OCI-LY3 (cell line): ENCODE measurements around the gene UBTD1.
A peak's percentile ranks its signal among the peaks of the same experiment; 100 is the strongest.
"Not testable (repeated sequence)": the region's sequence is repeated elsewhere in the genome, so short reads cannot be mapped to it uniquely, and the experiment has no call there.

ENCODE experiments used
- H2AFZ ChIP-seq: fragments of 200-600, 300-600 bp; shearing (Covaris generic); 2 replicates; pipeline ENCODE4 v1.6.0; 2014; ENCODE audit warnings: antibody characterized with exemption, low read depth, low read length
- H3K27ac ChIP-seq: fragments of 200-600, 300-600 bp; sonication (generic); 2 replicates; pipeline ENCODE4 v1.5.1; 2014; ENCODE audit warnings: mild to moderate bottlenecking, low read length, moderate library complexity, mixed read lengths
- H3K27me3 ChIP-seq: fragments of 200-600, 300-600 bp; sonication (generic); 2 replicates; pipeline ENCODE4 v1.6.1; 2014; ENCODE audit warnings: low read depth, low read length, mixed read lengths
- H3K36me3 ChIP-seq: fragments of 200-600, 300-600 bp; sonication (generic); replicated peaks from 2 replicates; pipeline ENCODE3; 2014; ENCODE audit warnings: low read depth, low read length, mixed read lengths
- H3K4me1 ChIP-seq: fragments of 300-600, 200-600 bp; sonication (generic); 2 replicates; pipeline ENCODE4 v1.6.1; 2014; ENCODE audit warnings: low read length, mixed read lengths
- H3K4me2 ChIP-seq: fragments of 200-600, 300-600 bp; sonication (generic); 2 replicates; pipeline ENCODE4 v1.6.1; 2014; ENCODE audit warnings: low read length, mixed read lengths
- H3K4me3 ChIP-seq: fragments of 300-600, 200-600 bp; sonication (generic); 2 replicates; pipeline ENCODE4 v1.5.1; 2014; ENCODE audit warnings: antibody characterized with exemption, mild to moderate bottlenecking, low read length, moderate library complexity
- H3K79me2 ChIP-seq: fragments of 300-600, 200-600 bp; shearing (Covaris generic); 2 replicates; pipeline ENCODE4 v1.6.1; 2014; ENCODE audit warnings: mild to moderate bottlenecking, low read length, mixed read lengths
- H3K9ac ChIP-seq: fragments of 300-600, 200-600 bp; shearing (Covaris generic); 2 replicates; pipeline ENCODE4 v1.6.0; 2014; ENCODE audit warnings: mild to moderate bottlenecking, low read length, moderate library complexity
- H3K9me3 ChIP-seq: fragments of 200-600, 300-600 bp; shearing (Covaris generic); 2 replicates; pipeline ENCODE4 v1.6.1; 2014; ENCODE audit warnings: low read length, mixed read lengths; ENCODE audit not compliant: insufficient read depth
- H4K20me1 ChIP-seq: fragments of 200-600, 300-600 bp; sonication (generic); 2 replicates; pipeline ENCODE4 v1.6.1; 2016; ENCODE audit warnings: low read length, mixed read lengths; ENCODE audit not compliant: insufficient read depth
- EZH2phosphoT487 ChIP-seq: fragments of 200-600 bp; shearing (Covaris generic); IDR thresholded peaks from 2 replicates; pipeline ENCODE4 v1.6.1; 2018; ENCODE audit warnings: antibody characterized with exemption, mixed run types, low read depth
- TF ChIP-seq, protein P1 (sequence below): fragments of 200-600, 300-600 bp; sonication (generic); IDR thresholded peaks from 2 replicates; pipeline ENCODE4 v1.5.1; 2014; ENCODE audit warnings: antibody characterized with exemption, low read length, low read depth

UBTD1 gene

DNA sequence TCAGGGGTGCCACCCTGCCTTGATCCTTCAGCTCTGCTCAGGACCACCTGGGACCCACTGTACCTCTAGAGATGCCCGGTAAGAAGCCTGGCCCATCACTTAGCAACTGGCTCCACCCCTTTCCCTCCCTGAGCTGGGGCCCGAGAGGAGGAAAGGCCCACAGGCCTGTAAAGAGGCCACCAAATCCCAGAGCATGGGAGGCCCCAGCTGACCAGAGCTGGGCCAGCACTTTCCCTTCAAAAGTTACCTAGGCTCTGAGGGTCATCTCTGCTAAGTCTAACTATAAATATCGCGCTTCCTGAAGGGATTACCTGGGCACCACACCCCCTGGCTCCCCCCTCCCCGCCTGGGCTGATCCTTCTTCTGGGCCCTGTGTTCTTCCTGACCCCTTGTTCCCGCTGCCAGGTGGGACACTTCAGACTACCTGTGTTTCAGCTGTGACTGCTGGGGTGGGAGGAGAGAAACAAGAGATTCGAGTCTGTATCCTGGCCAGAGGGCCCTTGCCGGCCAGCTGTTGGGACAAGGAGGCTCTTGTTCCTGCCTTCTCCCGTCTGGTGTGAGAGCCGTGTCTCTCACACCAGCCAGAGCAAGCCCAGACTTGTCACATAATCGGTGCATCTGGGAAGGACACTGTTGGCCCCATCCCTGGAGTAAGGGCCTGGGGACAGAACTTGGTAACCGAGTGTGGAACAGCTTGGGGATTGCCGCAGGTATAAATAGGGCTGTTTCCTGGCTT, 51.0 kb downstream of the UBTD1 start:
- Histone ChIP-seq H3K27ac (no peak overlapping the region), H3K9ac (no peak overlapping the region), H3K79me2 (no peaks in the 10 kb centered on the region), H3K4me3 (no peak overlapping the region), H3K4me1 (no peaks in the 10 kb centered on the region), H2AFZ (no peak overlapping the region), H3K9me3 (no peaks in the 10 kb centered on the region), H3K4me2 (no peak overlapping the region), H3K36me3 (no peaks in the 10 kb centered on the region), H4K20me1 (no peaks in the 10 kb centered on the region), H3K27me3 (no peaks in the 10 kb centered on the region)
- TF ChIP-seq, protein P1, sequence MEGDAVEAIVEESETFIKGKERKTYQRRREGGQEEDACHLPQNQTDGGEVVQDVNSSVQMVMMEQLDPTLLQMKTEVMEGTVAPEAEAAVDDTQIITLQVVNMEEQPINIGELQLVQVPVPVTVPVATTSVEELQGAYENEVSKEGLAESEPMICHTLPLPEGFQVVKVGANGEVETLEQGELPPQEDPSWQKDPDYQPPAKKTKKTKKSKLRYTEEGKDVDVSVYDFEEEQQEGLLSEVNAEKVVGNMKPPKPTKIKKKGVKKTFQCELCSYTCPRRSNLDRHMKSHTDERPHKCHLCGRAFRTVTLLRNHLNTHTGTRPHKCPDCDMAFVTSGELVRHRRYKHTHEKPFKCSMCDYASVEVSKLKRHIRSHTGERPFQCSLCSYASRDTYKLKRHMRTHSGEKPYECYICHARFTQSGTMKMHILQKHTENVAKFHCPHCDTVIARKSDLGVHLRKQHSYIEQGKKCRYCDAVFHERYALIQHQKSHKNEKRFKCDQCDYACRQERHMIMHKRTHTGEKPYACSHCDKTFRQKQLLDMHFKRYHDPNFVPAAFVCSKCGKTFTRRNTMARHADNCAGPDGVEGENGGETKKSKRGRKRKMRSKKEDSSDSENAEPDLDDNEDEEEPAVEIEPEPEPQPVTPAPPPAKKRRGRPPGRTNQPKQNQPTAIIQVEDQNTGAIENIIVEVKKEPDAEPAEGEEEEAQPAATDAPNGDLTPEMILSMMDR: no peak
- no peak for TF ChIP-seq EZH2phosphoT487

DNA sequence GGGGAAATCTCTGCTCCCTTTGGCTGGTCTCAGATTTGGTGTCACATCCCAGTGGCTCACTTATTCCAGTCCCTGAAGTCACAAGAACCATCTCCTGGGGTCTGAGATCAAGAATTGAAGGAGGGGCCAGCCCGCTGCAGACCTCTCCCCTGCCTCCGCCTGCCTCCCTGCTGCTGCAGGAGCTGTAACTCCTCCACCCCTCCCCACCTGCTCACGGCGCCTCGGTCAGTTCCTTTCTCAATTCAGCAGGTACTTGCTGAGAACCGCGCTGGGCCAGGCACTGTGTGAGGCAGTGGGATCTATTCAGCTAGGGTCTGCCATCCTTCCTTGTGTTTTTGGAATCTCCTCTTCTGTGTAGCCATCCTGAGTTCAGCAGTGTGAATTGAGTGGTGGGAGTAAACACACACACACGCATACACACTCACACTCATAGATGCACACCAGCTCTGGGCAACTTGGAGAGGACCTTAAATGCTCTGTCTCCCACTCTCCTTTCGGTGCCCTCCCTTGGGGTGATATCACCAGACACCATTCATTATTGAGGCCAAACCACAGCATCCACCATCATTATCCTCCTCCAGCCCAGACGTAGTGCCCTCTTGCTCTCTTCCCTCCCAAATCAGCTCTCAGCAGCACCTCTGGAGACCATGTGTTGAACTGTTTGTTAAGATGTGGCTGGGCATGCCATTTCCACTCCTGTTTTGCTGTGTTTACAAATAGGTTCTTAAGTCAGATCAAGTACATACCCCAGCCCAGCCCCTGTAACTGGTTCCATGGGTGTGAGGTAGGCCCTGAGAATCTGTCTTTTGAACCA, 51.8 kb downstream of the UBTD1 start:
- Histone ChIP-seq H2AFZ (no peak overlapping the region), H3K9me3 (no peaks in the 10 kb centered on the region), H4K20me1 (no peaks in the 10 kb centered on the region), H3K9ac (no peak overlapping the region), H3K27ac (no peak overlapping the region), H3K4me3 (no peak overlapping the region), H3K36me3 (no peaks in the 10 kb centered on the region), H3K4me2 (no peak overlapping the region), H3K27me3 (no peaks in the 10 kb centered on the region), H3K4me1 (no peaks in the 10 kb centered on the region), H3K79me2 (no peaks in the 10 kb centered on the region)
- TF ChIP-seq, protein P1: no peak
- TF ChIP-seq EZH2phosphoT487: no peak

DNA sequence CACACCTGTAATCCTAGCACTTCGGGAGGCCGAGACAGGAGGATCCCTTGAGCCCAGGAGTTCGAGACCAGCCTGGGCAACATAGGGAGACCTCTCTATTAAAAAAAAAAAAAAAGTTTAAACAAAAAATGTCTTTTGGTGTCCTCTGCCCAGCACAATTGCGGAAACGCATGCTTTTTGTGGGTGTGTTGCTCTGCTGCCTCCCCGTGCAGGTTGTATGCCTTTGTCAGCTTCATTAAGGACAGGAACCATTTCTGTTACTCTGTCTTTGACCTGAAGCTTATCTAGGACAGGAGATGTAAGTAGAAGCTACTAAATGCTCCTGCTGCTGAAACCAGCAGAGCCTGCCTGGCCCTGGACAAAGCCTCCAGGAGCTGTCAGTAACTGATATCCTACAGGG, 52.5 kb downstream of the UBTD1 start:
- Histone ChIP-seq H3K4me3 (no peak overlapping the region), H2AFZ (no peak overlapping the region), H3K27me3 (no peaks in the 10 kb centered on the region), H3K9ac (no peak overlapping the region), H3K36me3 (no peaks in the 10 kb centered on the region), H3K4me1 (no peaks in the 10 kb centered on the region), H3K4me2 (no peak overlapping the region), H3K27ac (no peak overlapping the region), H3K79me2 (no peaks in the 10 kb centered on the region), H3K9me3 (no peaks in the 10 kb centered on the region), H4K20me1 (no peaks in the 10 kb centered on the region)
- TF ChIP-seq, protein P1: no peak
- TF ChIP-seq EZH2phosphoT487: no peak

DNA sequence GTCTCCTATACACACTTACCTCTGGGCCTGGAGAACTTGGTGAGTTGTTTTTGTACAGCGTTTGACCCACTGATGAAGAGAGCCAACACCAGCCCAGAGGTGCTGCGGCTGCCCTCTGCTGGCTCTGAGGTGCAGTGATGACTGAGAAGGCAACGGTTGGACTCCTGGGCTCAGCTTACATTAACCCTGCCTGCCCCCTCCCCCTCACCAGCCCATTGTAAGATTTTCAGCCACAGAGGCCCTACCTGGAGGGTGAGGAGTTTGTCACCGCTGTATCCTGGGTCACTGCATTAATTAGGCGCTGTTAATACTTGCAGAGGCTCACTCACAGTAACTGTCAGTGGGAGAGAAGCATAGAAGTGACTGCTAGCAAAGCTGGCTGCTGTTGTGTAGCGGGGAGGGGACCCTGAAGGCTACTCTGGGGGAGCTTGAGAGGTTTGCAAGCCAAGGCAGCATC, 54.9 kb downstream of the UBTD1 start:
- no peaks in the 10 kb centered on the region for H3K9me3 ChIP-seq
- H3K9ac ChIP-seq: no peak overlapping the region
- H3K4me2 ChIP-seq: no peak overlapping the region

DNA sequence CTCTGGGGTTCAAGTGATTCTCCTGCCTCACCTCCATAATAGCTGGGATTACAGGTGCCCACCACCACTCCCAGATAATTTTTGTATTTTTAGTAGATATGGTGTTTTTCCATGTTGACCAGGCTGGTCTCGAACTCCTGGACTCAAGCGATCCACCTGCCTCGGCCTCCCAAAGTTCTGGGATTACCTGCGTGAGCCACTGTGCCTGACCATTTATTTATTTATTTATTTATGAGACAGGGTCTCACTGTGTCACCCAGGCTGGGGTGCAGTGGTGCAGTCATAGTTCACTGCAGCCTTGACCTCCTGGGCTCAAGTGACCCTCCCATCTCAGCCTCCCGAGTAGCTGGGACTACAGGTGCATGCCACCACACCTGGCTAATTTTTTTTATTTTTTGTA, 55.6 kb downstream of the UBTD1 start:
- not testable (repeated sequence) for H4K20me1 ChIP-seq, H3K27ac ChIP-seq, H3K79me2 ChIP-seq, H2AFZ ChIP-seq, H3K4me3 ChIP-seq, H3K9ac ChIP-seq, H3K36me3 ChIP-seq, H3K9me3 ChIP-seq, H3K27me3 ChIP-seq, H3K4me2 ChIP-seq, H3K4me1 ChIP-seq

More for the DNA sequence above, 54.9 kb downstream of the UBTD1 start:
- Histone ChIP-seq H3K4me1 (no peaks in the 10 kb centered on the region), H4K20me1 (no peaks in the 10 kb centered on the region), H3K27me3 (no peaks in the 10 kb centered on the region), H3K27ac (no peak overlapping the region), H3K4me3 (no peak overlapping the region), H2AFZ (no peak overlapping the region), H3K79me2 (no peaks in the 10 kb centered on the region), H3K36me3 (no peaks in the 10 kb centered on the region)
- TF ChIP-seq EZH2phosphoT487: no peak
- TF ChIP-seq, protein P1: peak; percentile 62

DNA sequence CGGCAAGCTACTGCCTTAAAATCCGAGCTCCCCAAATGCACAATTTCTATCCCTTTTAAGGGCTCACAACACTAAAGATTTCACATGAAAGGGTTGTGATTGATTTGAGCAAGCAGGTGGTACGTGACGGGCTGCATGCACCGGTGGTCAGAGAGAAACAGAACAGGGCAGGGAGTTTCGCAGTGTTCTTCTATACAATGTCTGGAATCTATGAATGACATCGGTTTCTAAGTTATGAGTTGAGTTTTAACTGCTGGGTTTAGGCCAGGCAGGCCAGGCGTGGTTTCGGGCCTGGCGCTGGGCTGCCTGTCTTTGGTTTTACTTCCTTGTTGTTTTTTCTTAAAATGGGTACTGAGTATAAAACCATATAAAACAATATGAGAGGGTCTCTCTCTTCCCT, 56.8 kb downstream of the UBTD1 start:
- not testable (repeated sequence) for H3K4me1 ChIP-seq, H3K27me3 ChIP-seq, H3K27ac ChIP-seq, H3K9ac ChIP-seq, H3K4me2 ChIP-seq, H2AFZ ChIP-seq, H3K9me3 ChIP-seq, H3K79me2 ChIP-seq, H4K20me1 ChIP-seq, H3K4me3 ChIP-seq, H3K36me3 ChIP-seq
